Activated CD8-positive, alpha-beta memory T cell treated with anti-CD3 and anti-CD28 coated beads for 48 hours (primary cell): ENCODE data around the gene RFX2.

Experiments used
- DNase-seq, 3 experiments: peaks; one replicate each; pipeline ENCODE4 v3.0.0-alpha.2; 2020; ENCODE audit warnings: low read depth in 2 of 3, low spot score in 2 of 3

RFX2 gene

GRCh38 chr19:6061376-6062130, 48.7 kb downstream of the RFX2 start:
- DNase-seq = no peak

GRCh38 chr19:6060600-6061375, 49.5 kb downstream of the RFX2 start:
- DNase-seq = no peak

GRCh38 chr19:6059988-6060599, 50.2 kb downstream of the RFX2 start:
- DNase-seq = no peak

GRCh38 chr19:6059396-6059947, 50.8 kb downstream of the RFX2 start:
- no peak for DNase-seq

- no peak for DNase-seq
These were observed 51.6 kb downstream of the RFX2 start for GRCh38 chr19:6058518-6059201.

- no peak for DNase-seq
These were observed 52.4 kb downstream of the RFX2 start for GRCh38 chr19:6057651-6058517.

GRCh38 chr19:6056801-6057650, 53.3 kb downstream of the RFX2 start:
- no peak for DNase-seq

GRCh38 chr19:6056282-6056741, 54.0 kb downstream of the RFX2 start:
- DNase-seq = no peak

- no peak for DNase-seq
These were observed 55.1 kb downstream of the RFX2 start for GRCh38 chr19:6055013-6055795.

- DNase-seq = peak in 1 of 3 experiments; percentile 54
These were observed 61.4 kb downstream of the RFX2 start for GRCh38 chr19:6048793-6049405.

- DNase-seq = no peak
These were observed 62.0 kb downstream of the RFX2 start for GRCh38 chr19:6048348-6048747.

GRCh38 chr19:6047741-6048251, 62.5 kb downstream of the RFX2 start:
- DNase-seq = no peak

GRCh38 chr19:6047256-6047655, 63.0 kb downstream of the RFX2 start:
- no peak for DNase-seq

- DNase-seq = no peak
These were observed 65.2 kb downstream of the RFX2 start for GRCh38 chr19:6045108-6045507.

- DNase-seq = no peak
These were observed 66.1 kb downstream of the RFX2 start for GRCh38 chr19:6044056-6044805.

- no peak for DNase-seq
These were observed 67.2 kb downstream of the RFX2 start for GRCh38 chr19:6042776-6043726.
